HG02840 (cell line): Measurements from ENCODE around the gene PCDHGC4.
A peak's percentile ranks its signal among the peaks of the same experiment; 100 is the strongest.

Source experiments
- ATAC-seq: cut with Tn5 transposase; IDR thresholded peaks from one replicate; pipeline ENCODE4 v1.9.1; 2021; ENCODE audit warnings: mild to moderate bottlenecking, moderate library complexity, moderate number of reproducible peaks; ENCODE audit not compliant: unreplicated experiment, low FRiP score

Gene PCDHGC4

DNA sequence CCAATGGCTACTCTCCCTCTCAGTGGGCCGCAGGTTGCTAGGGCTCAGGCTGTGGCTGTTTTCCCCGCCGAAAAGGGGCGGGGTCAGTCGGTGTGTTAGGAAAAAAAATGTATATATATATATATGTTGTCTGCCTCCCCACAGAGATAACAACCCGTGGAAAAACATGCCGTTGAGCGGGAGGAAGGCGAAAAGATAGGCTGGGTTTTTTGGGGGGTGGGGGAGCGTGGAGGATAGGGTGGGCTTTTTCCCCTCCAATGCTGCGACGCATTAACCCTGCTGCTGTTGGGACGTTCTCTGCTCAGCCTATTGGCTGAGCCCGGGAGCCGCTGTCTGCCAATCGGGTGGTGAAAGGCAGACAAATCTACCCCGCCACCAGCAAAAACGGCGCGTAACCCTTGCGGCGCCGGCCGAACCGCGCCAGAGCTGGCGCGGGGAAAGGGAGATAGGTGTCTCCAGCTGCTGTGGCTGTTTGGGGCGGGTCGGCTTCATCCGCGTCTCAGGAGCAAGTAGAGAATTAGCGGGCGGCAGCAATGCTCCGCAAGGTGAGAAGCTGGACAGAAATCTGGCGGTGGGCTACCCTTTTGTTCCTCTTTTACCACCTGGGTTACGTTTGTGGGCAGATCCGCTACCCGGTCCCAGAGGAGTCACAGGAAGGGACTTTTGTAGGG lies at the start of gene PCDHGC4:
PCDHGC4 (plus strand) TSS at position 390 of the 671 bp plus-strand sequence; CDS start at position 534, 144 bp downstream.
- no peak for ATAC-seq

DNA sequence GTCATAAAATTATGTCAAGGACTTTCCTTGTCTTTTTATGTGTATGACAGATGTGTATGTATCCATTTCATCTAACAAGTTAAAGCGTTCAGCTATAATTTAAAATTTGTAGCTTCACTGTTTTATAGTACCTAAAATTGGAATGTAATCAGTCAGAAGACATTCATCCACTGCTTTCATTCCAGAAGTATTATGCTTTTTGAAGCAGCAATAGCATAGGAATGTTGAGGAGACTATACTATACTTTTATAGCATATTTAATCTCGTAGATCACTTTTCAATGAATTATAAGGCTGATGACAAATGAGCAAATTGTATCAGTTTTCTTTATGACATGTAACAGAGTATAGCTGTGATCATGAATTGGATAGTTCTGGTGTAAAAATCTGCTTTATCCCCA lies 47.6 kb upstream of the PCDHGC4 start:
- no peak for ATAC-seq

DNA sequence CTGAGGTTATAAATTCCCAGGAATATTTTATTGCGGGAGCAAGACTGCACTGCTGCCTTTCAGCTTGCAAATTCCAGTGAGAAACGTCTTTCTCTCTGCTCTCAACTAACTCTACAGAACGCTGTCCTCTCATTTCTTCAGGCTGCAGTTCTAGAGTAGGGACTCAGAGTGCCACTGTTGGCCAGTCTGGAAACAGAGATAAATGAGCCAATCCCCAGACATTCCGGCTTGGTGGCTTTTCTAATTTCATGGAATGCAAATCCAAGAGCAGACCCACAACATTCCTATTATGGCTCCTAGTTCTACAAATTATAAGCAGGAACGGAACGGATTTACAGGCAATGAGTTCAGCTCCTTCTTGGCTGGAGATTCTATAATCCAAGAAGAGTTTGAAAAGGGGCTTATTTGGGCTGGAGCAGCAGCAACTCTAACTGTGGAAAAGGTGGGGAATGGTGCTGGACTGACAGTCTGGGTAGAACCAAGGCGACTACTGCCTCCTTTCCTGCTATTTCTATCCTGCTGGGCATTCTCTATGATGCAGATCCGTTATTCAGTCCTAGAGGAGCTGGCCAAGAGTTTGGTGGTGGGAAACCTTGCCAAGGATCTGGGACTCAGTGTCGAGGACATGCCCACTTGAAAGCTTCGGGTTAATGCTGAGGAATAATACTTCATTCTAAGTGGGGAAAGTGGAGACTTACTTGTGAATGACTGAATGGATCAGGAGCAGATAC lies 45.3 kb upstream of the PCDHGC4 start:
- ATAC-seq, result no peak

DNA sequence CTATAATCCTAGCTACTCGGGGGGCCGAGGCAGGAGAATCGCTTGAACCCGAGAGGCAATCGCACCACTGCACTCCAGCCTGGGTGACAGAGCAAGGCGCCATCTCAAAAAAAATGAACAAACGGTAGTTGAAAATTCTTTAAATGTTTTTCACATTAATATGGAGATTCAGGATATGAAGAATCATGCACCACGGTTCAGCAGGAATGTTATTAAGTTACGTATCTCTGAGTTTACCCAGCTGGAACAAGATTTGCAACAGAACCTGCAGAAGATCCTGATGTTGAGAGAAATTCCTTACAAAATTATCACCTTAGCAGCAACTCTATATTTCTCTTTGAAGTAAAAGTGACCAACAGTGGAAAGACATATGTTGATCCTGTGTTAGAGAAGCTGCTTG lies 44.5 kb upstream of the PCDHGC4 start:
- ATAC-seq, result no peak

DNA sequence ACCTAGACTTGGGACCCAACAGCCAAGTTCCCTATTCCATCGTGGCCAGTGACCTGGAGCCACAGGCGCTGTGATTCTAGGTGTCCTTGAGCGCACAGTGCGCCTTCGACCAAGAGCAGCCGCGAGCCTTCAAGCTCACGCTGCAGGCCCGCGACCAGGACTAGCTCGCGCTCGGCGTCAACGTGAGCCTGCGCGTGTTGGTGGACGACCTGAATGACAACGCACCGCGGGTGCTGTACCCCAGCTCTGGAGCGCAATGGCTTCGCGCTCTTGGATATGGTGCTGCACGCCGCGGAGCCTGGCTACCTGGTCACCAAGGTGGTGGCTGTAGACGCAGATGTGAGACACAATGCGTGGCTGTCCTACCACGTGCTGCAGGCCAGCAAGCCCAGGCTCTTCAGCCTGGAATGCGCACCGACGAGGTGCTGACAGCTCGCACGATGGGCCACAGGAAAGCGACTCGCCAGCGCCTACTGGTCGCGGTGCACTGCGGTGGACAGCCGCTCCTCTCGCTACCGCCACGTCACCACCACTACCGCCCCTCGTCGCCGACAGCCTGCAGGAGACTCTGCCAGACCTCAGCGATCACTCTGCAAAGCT lies 43.2 kb upstream of the PCDHGC4 start:
- ATAC-seq, result no peak

DNA sequence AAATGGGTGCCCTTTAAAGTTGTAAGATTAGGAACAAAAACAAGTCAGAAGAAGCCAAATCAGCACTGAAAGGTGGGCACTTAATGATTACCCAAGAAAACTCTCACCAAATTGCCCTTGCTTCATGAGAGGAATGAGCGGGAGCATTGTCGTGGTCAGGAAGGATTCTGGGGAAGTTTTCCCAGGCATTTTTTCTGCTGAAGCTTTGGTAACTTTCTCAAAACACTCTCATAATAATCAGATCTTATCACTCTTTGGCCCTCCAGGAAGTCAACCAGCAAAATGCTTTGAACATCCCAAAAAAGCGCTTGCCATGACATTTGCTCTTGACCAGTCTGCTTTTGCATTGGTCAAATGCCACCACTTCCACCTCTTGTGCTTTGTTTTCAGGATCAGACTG lies 19.5 kb upstream of the PCDHGC4 start:
- ATAC-seq, result no peak

DNA sequence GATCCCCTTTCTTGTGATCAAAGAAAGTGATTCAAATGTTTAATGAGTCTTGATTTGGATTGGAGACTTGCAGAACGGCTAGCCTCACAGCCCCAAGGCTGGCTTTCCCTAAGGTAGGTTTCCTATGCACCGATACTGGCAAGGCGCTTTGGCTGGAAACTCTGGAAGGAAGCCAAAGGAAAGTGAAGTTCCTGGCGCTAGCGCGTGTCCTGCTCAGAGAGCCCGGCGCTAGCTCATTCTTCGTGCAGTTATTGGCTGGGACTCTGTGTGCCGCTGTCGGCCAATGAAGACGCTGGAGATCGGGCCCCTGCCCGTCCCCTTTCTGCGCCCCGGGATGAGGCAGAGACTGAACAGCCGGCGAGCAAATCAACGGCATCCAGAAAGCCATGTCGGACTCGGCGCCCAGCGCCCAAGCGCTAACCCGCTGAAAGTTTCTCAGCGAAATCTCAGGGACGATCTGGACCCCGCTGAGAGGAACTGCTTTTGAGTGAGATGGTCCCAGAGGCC lies 9.2 kb upstream of the PCDHGC4 start, which contains the start of gene PCDHGC3:
PCDHGC3 (plus strand) TSS at position 342 of the 507 bp plus-strand sequence; CDS start at position 493, 151 bp downstream.
- ATAC-seq, result peak; percentile 97

DNA sequence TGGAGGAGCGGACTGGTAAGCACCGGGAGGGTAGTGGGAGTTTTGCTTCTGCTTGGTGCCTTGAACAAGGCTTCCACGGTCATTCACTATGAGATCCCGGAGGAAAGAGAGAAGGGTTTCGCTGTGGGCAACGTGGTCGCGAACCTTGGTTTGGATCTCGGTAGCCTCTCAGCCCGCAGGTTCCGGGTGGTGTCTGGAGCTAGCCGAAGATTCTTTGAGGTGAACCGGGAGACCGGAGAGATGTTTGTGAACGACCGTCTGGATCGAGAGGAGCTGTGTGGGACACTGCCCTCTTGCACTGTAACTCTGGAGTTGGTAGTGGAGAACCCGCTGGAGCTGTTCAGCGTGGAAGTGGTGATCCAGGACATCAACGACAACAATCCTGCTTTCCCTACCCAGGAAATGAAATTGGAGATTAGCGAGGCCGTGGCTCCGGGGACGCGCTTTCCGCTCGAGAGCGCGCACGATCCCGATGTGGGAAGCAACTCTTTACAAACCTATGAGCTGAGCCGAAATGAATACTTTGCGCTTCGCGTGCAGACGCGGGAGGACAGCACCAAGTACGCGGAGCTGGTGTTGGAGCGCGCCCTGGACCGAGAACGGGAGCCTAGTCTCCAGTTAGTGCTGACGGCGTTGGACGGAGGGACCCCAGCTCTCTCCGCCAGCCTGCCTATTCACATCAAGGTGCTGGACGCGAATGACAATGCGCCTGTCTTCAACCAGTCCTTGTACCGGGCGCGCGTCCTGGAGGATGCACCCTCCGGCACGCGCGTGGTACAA lies 8.5 kb upstream of the PCDHGC4 start:
- peak; percentile 20 for ATAC-seq

DNA sequence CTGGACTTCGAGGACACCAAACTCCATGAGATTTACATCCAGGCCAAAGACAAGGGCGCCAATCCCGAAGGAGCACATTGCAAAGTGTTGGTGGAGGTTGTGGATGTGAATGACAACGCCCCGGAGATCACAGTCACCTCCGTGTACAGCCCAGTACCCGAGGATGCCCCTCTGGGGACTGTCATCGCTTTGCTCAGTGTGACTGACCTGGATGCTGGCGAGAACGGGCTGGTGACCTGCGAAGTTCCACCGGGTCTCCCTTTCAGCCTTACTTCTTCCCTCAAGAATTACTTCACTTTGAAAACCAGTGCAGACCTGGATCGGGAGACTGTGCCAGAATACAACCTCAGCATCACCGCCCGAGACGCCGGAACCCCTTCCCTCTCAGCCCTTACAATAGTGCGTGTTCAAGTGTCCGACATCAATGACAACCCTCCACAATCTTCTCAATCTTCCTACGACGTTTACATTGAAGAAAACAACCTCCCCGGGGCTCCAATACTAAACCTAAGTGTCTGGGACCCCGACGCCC lies 7.7 kb upstream of the PCDHGC4 start:
- ATAC-seq, result no peak

DNA sequence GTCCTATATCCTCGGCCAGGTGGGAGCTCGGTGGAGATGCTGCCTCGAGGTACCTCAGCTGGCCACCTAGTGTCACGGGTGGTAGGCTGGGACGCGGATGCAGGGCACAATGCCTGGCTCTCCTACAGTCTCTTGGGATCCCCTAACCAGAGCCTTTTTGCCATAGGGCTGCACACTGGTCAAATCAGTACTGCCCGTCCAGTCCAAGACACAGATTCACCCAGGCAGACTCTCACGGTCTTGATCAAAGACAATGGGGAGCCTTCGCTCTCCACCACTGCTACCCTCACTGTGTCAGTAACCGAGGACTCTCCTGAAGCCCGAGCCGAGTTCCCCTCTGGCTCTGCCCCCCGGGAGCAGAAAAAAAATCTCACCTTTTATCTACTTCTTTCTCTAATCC lies 7.0 kb upstream of the PCDHGC4 start:
- ATAC-seq, result no peak

DNA sequence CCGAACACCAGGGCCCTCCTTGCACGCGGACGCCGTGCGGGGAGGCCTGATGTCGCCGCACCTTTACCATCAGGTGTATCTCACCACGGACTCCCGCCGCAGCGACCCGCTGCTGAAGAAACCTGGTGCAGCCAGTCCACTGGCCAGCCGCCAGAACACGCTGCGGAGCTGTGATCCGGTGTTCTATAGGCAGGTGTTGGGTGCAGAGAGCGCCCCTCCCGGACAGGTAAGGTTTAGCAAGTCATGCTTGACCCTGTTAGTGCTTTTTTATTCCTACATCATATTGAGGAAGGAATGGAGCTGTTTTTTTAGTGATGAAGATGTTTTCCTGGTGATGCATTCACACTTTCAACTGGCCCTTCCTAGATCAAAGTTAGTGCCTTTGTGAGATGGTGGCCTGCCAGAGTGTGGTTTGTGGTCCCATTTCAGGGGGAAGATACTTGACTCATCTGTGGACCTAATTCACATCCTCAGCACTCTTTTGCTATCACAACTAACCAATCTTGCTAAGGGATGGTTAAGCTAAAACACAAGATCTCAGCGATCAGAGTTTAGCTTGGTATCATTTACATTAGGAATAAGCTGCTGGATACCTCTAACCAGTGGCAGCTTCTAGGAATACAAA lies 6.4 kb upstream of the PCDHGC4 start:
- no peak for ATAC-seq

DNA sequence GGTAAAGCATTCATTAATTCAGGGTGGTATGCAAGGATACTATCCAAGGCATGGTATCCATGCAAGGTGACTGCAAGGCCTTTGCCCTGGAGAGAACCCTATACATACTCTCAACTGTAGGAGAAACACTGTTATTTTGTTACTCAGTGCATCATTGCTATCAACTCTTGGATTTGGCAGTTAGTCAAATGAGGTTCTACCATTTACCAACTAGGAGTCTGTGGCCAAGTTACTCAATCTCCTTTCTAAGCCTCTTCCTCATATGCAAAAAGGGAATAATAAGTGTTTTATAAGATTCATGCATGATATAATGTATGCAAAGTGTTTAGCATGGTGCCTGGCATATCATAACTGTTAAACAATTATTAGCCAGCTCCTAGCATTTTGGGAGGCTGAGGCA lies 5.1 kb upstream of the PCDHGC4 start:
- no peak for ATAC-seq

DNA sequence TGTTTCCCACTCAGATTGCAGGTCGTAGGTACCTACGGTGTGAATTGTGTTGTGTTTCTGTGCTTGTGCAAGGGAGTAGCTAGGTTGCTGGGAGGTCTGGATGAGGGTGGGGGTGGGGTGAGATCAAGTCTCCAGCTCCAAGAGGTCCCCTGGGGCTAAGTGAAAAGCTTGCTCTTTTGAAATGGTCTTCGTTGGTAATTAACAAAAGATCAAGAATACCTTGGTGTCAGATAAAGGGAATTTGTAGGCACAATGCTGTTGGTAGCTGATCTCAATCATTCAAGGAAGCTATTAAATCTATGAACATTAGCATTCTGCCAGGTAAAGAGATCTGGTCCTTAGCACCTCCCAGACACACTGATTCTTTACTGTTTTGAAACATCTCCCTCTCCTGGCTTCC lies 928 bp upstream of the PCDHGC4 start:
- ATAC-seq, result no peak

DNA sequence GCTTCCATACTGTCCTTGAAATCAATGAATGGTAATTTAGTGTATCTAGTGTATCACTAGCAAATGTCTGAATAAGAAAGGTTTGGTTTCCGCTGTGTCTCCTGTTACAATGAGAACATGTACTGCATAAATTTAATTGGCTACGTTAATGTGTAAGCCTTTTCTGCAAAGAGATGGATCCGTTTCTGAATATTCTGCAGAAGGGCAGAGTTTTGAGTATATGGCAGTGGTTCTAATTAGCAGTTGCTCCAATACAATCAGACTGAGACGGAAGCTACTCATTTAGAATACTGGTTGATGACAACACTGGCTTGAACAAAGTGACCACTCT lies 555 bp upstream of the PCDHGC4 start:
- no peak for ATAC-seq

DNA sequence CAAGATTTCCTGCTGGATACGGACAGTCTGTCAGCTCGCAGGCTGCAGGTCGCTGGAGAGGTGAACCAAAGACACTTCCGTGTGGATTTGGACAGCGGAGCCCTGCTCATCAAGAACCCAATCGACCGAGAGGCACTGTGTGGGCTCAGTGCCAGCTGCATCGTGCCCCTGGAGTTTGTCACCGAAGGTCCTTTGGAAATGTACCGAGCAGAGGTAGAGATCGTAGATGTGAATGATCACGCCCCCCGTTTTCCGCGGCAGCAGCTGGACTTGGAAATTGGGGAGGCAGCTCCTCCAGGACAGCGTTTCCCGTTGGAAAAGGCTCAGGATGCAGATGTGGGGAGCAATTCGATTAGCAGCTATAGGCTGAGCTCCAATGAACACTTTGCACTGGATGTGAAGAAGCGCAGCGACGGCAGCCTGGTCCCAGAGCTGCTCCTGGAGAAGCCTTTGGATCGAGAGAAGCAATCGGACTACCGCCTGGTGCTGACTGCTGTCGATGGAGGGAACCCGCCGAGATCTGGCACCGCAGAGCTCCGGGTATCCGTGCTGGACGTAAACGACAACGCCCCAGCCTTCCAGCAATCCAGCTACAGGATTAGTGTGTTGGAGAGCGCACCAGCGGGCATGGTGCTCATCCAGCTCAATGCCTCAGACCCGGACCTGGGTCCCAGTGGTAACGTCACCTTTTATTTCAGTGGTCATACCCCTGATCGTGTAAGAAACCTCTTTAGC lies 658 bp downstream of the PCDHGC4 start:
- ATAC-seq, result no peak

DNA sequence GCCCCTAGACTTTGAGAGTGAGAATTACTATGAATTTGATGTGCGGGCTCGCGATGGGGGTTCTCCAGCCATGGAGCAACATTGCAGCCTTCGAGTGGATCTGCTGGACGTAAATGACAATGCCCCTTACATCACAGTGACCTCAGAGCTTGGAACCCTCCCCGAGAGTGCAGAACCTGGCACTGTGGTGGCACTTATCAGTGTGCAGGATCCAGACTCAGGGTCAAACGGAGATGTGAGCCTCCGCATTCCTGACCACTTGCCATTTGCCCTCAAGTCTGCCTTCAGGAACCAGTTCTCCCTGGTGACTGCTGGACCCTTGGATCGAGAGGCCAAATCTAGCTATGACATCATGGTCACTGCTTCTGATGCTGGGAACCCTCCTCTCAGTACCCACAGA lies 1.3 kb downstream of the PCDHGC4 start:
- ATAC-seq, result no peak

DNA sequence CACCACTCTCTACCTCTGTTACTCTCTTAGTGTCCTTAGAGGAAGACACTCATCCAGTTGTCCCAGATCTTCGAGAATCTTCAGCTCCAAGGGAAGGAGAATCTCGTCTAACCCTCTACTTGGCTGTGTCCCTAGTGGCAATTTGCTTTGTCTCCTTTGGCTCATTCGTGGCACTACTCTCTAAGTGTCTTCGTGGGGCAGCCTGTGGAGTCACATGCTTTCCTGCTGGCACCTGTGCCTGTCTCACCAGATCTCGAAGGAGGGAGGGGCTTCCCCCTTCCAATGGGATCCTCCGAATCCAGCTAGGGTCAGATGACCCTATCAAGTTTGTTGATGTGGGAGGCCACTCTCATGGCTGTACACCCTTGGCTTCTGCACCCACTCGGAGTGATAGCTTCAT lies 2.3 kb downstream of the PCDHGC4 start:
- ATAC-seq, result no peak

DNA sequence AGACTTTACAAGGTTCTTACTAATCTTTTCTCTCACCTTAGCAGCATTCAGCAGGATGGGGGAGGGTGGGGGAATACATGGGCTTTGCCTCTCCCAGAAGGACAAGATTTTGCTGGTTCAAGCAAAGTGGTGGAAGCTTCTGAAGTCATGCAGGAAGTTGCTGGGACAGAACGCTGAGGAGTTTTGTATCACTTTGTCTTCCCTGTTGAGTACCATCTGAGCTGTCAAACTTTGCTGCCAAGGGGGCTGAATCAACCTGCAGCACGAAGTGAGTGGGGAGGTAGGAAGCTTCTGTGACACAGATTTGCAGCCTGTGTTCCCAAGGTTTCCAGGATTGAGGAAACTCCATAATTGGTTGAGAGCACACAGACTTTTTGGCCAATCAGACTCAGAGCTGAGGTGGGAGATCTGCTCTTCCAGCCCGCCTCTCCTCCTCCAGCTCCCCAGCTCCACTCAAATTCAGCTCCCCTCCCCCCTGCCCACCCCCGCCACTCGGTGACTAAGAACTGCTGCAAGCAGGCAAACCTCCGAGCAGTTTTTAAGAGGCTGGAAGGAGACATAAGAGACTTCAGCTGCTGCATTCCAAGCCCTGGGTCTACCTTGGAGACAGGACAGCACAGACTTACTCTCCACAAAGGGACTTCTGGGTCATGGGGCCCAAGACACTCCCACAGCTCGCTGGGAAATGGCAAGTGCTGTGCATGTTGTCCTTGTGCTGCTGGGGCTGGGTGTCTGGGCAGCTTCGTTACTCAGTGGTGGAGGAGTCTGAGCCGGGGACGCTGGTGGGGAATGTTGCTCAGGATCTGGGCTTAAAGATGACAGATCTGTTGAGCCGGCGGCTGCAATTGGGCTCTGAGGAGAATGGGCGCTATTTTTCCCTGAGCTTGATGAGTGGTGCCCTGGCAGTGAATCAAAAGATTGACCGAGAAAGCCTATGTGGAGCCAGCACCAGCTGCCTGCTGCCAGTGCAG lies 4.0 kb downstream of the PCDHGC4 start, which contains the start of gene PCDHGC5:
PCDHGC5 (plus strand) TSS at position 491 of the 971 bp plus-strand sequence; CDS start at position 651, 160 bp downstream.
- ATAC-seq, result no peak
